GM10266 (cell line): ENCODE measurements around the gene PCID2.

Source experiments
- DNase-seq: peaks from one replicate; pipeline ENCODE4 v3.0.0; 2012; ENCODE audit errors: extremely low spot score
- TF ChIP-seq, protein P1 (sequence below): IDR thresholded peaks from 2 replicates; pipeline ENCODE4 v1.5.1; 2012; ENCODE audit warnings: mild to moderate bottlenecking, low read depth; ENCODE audit not compliant: control insufficient read depth, insufficient read depth; ENCODE audit errors: missing control alignments

PCID2 gene

DNA sequence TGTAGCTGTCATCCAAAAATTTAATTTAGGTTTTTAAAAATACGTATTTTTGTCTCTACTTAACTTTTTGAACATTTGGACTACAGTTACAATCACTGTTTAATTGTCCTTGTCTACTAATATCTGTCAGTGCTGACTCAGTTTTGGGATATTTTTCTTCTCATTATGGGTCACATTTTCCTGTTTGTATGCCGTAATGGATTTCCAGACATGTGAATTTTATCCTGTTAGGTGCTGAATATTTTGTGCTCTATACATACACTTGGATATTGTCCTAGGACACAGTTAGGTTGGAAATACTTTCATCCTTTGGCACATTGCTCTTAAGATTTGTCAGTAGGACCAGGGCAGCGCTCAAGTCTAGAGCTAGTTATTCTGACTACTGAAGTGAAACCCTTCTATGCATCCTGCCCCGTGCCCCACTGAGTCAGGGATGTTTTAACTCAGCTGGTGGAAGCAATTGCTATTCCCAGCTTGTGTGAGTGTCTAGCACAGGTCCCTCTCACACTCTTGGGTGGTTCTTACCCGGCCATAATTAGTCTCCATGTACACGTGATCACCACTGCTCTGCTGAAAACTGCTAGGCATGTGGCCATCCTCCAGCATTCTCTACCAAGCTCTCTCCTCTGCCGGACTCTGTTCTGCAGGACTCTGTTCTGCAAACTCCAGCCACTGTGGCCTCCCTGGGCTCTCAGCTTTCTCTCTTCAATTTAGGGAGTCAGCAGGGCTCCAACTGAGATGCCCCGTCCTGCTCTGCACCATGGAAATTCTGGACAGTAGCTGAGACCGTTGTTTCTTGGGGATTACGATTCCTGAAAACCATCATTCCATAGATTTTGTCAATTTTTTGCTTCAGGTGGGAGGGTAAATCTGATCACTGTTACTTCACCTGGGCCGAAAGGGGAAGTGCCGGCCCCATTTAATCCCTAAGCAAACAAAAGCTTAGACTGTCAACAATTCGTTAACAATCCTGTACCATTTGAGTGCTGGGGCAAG is 38.9 kb downstream of the PCID2 start:
- TF ChIP-seq, protein P1, sequence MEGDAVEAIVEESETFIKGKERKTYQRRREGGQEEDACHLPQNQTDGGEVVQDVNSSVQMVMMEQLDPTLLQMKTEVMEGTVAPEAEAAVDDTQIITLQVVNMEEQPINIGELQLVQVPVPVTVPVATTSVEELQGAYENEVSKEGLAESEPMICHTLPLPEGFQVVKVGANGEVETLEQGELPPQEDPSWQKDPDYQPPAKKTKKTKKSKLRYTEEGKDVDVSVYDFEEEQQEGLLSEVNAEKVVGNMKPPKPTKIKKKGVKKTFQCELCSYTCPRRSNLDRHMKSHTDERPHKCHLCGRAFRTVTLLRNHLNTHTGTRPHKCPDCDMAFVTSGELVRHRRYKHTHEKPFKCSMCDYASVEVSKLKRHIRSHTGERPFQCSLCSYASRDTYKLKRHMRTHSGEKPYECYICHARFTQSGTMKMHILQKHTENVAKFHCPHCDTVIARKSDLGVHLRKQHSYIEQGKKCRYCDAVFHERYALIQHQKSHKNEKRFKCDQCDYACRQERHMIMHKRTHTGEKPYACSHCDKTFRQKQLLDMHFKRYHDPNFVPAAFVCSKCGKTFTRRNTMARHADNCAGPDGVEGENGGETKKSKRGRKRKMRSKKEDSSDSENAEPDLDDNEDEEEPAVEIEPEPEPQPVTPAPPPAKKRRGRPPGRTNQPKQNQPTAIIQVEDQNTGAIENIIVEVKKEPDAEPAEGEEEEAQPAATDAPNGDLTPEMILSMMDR: no peak
- DNase-seq: no peak

DNA sequence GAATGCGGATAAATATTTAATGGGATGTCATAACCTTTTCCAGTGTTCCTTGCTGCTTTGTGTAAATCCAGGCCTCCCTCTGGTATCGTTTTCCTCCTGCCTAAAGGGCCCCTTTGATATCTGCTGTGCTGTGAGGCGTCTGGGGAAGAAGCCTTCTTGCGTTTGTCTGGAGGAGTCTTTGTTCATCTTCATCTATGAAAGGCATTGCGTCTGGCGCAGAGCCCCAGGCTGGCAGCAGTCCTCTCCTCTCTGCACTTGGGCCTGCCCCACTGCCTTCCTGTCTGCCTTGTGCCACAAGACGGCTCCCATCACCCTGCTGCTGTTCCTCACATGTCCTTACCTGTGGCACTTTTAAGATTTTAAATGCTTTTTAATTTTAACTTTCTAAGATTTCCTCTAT is 40.3 kb downstream of the PCID2 start:
- no peak for DNase-seq
- TF ChIP-seq, protein P1: no peak

DNA sequence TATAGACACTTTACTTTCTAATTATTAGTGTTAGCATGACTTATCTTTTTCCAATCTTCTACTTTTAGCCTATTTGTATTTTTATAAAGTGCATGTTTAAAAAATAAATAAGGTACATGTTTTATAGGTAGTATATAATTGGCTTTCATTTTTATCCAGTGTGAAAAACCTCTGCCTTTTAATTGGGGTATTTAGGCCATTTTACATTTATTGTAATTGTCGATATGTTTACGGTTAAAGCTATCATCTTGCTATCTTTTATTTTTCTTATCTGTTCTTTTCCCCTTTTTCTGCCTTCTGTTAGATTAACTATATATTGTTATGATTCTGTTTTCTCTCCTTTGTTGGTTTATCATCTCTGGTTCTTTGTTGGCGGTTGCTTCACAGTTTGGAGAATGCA is 40.9 kb downstream of the PCID2 start:
- no peak for DNase-seq
- TF ChIP-seq, protein P1: no peak

DNA sequence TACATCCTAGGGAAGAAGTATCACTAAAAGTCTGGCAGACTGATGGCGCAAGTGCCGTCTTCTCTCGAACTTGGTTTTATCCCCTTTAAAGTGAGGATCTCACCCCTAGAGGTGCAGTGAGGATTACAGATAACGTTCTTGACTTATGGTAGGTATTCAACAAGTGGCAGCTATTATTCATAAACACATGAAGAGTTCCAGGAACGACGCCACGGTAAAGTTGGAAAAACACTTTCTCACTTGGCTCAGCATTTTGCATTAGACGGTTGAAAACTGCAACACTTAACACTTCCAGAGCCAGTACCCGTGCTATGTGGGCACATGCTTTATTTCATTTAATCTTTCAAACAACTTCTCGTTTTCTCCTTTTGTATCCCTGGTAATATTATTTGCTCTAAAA is 41.3 kb downstream of the PCID2 start:
- TF ChIP-seq, protein P1: no peak

DNA sequence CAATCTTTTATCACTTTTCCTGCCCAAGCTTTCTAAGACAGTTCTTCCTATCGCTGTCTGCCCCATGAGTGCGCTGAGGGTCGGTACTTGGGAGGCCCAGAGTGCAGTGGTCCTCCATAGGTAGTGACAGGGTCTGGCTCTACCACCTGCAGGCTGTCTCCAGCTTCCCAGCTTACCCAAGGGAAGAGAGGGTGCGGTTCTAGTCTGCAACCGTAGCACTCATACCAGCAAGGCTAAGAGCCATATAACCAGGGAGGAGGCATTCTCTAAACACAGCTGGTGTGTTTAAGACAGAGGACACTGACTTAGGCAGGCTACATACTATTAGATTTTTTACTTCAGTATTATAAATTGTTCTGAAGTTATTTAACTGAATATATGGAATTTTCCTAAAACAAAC is 41.8 kb downstream of the PCID2 start:
- TF ChIP-seq, protein P1: no peak
- DNase-seq: no peak

More for the DNA sequence above, 41.3 kb downstream of the PCID2 start:
- no peak for DNase-seq

DNA sequence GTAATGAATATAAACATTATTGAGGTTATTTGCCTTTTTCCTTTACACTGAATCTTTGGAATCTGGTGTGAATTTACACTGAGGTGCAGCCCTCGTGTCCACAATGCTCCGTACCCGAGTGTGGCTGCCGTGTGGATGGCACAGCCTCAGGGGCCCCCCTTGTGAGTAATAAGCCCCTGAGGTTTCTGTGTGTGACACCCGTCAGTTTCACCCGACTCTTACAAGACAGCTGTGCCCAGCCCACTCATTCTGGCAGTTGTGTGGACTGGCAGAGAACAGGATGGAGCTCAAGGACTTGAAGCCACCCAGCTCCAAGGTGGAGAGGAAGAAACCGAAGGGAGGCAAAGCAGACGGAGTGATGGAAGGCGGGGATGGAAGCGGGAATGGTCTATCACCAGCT is 42.2 kb downstream of the PCID2 start:
- DNase-seq: no peak

More for the DNA sequence above, 42.2 kb downstream of the PCID2 start:
- TF ChIP-seq, protein P1: no peak
